OCI-LY3 (cell line): ENCODE measurements around the gene SH3GL1.

Experiments
- H2AFZ ChIP-seq: fragments of 200-600, 300-600 bp; shearing (Covaris generic); 2 replicates; pipeline ENCODE4 v1.6.0; 2014; ENCODE audit warnings: antibody characterized with exemption, low read depth, low read length
- H3K27ac ChIP-seq: fragments of 200-600, 300-600 bp; sonication (generic); 2 replicates; pipeline ENCODE4 v1.5.1; 2014; ENCODE audit warnings: mild to moderate bottlenecking, low read length, moderate library complexity, mixed read lengths
- H3K27me3 ChIP-seq: fragments of 200-600, 300-600 bp; sonication (generic); 2 replicates; pipeline ENCODE4 v1.6.1; 2014; ENCODE audit warnings: low read depth, low read length, mixed read lengths
- H3K36me3 ChIP-seq: fragments of 200-600, 300-600 bp; sonication (generic); replicated peaks from 2 replicates; pipeline ENCODE3; 2014; ENCODE audit warnings: low read depth, low read length, mixed read lengths
- H3K4me1 ChIP-seq: fragments of 300-600, 200-600 bp; sonication (generic); 2 replicates; pipeline ENCODE4 v1.6.1; 2014; ENCODE audit warnings: low read length, mixed read lengths
- H3K4me2 ChIP-seq: fragments of 200-600, 300-600 bp; sonication (generic); 2 replicates; pipeline ENCODE4 v1.6.1; 2014; ENCODE audit warnings: low read length, mixed read lengths
- H3K4me3 ChIP-seq: fragments of 300-600, 200-600 bp; sonication (generic); 2 replicates; pipeline ENCODE4 v1.5.1; 2014; ENCODE audit warnings: antibody characterized with exemption, mild to moderate bottlenecking, low read length, moderate library complexity
- H3K79me2 ChIP-seq: fragments of 300-600, 200-600 bp; shearing (Covaris generic); 2 replicates; pipeline ENCODE4 v1.6.1; 2014; ENCODE audit warnings: mild to moderate bottlenecking, low read length, mixed read lengths
- H3K9ac ChIP-seq: fragments of 300-600, 200-600 bp; shearing (Covaris generic); 2 replicates; pipeline ENCODE4 v1.6.0; 2014; ENCODE audit warnings: mild to moderate bottlenecking, low read length, moderate library complexity
- H3K9me3 ChIP-seq: fragments of 200-600, 300-600 bp; shearing (Covaris generic); 2 replicates; pipeline ENCODE4 v1.6.1; 2014; ENCODE audit warnings: low read length, mixed read lengths; ENCODE audit not compliant: insufficient read depth
- H4K20me1 ChIP-seq: fragments of 200-600, 300-600 bp; sonication (generic); 2 replicates; pipeline ENCODE4 v1.6.1; 2016; ENCODE audit warnings: low read length, mixed read lengths; ENCODE audit not compliant: insufficient read depth
- EZH2phosphoT487 ChIP-seq: fragments of 200-600 bp; shearing (Covaris generic); IDR thresholded peaks from 2 replicates; pipeline ENCODE4 v1.6.1; 2018; ENCODE audit warnings: antibody characterized with exemption, mixed run types, low read depth
- TF ChIP-seq, protein P1 (sequence below): fragments of 200-600, 300-600 bp; sonication (generic); IDR thresholded peaks from 2 replicates; pipeline ENCODE4 v1.5.1; 2014; ENCODE audit warnings: antibody characterized with exemption, low read length, low read depth

SH3GL1 gene

GRCh38 chr19:4366666-4367335, 33.5 kb downstream of the SH3GL1 start:
- 0 out of 2 replicates have a peak, but pooled peaks cover 10% of the 10 kb centered on the region for H4K20me1 ChIP-seq

GRCh38 chr19:4365791-4366665, 34.3 kb downstream of the SH3GL1 start:
- peaks cover 24% of the 10 kb centered on the region for H3K79me2 ChIP-seq
- H3K9ac ChIP-seq = no peak overlapping the region
- peaks cover 31% of the 10 kb centered on the region for H3K4me1 ChIP-seq
- no peak overlapping the region for H3K4me2 ChIP-seq
- H3K9me3 ChIP-seq = no peaks in the 10 kb centered on the region
- peaks cover 21% of the 10 kb centered on the region for H3K36me3 ChIP-seq
- TF ChIP-seq, protein P1, sequence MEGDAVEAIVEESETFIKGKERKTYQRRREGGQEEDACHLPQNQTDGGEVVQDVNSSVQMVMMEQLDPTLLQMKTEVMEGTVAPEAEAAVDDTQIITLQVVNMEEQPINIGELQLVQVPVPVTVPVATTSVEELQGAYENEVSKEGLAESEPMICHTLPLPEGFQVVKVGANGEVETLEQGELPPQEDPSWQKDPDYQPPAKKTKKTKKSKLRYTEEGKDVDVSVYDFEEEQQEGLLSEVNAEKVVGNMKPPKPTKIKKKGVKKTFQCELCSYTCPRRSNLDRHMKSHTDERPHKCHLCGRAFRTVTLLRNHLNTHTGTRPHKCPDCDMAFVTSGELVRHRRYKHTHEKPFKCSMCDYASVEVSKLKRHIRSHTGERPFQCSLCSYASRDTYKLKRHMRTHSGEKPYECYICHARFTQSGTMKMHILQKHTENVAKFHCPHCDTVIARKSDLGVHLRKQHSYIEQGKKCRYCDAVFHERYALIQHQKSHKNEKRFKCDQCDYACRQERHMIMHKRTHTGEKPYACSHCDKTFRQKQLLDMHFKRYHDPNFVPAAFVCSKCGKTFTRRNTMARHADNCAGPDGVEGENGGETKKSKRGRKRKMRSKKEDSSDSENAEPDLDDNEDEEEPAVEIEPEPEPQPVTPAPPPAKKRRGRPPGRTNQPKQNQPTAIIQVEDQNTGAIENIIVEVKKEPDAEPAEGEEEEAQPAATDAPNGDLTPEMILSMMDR = no peak
- no peak for TF ChIP-seq EZH2phosphoT487
- H3K27me3 ChIP-seq = no peaks in the 10 kb centered on the region
- H2AFZ ChIP-seq = no peak overlapping the region
- 0 out of 2 replicates have a peak, but pooled peaks cover 8% of the 10 kb centered on the region for H4K20me1 ChIP-seq
- no peak overlapping the region for H3K4me3 ChIP-seq
- no peak overlapping the region for H3K27ac ChIP-seq

More at GRCh38 chr19:4366666-4367335, 33.5 kb downstream of the SH3GL1 start:
- no peak overlapping the region for H3K9ac ChIP-seq
- H3K27ac ChIP-seq = no peak overlapping the region
- H3K9me3 ChIP-seq = no peaks in the 10 kb centered on the region
- H3K36me3 ChIP-seq = peaks cover 25% of the 10 kb centered on the region
- no peaks in the 10 kb centered on the region for H3K27me3 ChIP-seq
- H3K4me1 ChIP-seq = peaks cover 38% of the 10 kb centered on the region
- TF ChIP-seq, protein P1 = no peak
- TF ChIP-seq EZH2phosphoT487 = no peak
- no peak overlapping the region for H3K4me3 ChIP-seq
- no peak overlapping the region for H2AFZ ChIP-seq
- no peak overlapping the region for H3K4me2 ChIP-seq
- peaks cover 31% of the 10 kb centered on the region for H3K79me2 ChIP-seq

DNA sequence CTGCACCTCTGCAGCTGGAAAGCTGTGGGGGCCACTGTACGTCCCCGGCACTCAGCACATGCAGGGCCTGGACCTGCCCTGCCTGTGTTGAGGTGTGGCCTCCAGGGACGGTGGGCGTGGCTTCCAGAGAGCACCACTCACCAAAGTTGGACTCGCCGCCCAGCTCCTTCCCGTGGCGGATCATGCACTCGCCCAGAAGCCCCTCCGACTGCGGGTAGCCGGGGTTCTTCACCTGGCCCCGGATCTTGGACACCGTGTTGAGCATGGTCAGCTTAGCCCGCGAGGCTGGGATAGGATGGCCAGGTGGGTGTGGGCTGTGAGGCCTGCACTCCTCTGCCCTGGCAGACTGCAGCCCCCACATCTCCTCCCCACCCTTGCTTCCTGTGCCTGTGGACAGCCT, 35.0 kb downstream of the SH3GL1 start:
- H3K27me3 ChIP-seq = no peaks in the 10 kb centered on the region
- peaks cover 17% of the 10 kb centered on the region for H3K79me2 ChIP-seq
- H3K9ac ChIP-seq = no peak overlapping the region
- H3K27ac ChIP-seq = no peak overlapping the region
- peaks cover 3% of the 10 kb centered on the region; the same call in 1 of the 2 replicates for H4K20me1 ChIP-seq
- no peak for TF ChIP-seq EZH2phosphoT487
- TF ChIP-seq, protein P1 = no peak
- peaks cover 24% of the 10 kb centered on the region for H3K4me1 ChIP-seq
- no peak overlapping the region for H2AFZ ChIP-seq
- no peak overlapping the region for H3K4me2 ChIP-seq
- H3K36me3 ChIP-seq = peaks cover 27% of the 10 kb centered on the region
- no peaks in the 10 kb centered on the region for H3K9me3 ChIP-seq
- no peak overlapping the region for H3K4me3 ChIP-seq
